A549 treated with CpdA at 1 μM for 4 hours (cell line): ENCODE measurements around the gene FSCB. TPM values are rescaled to one million over a fixed set of nuclear protein-coding genes. Genes with fewer than 3 reads are reported as not detected.

Source experiments
- total RNA-seq: library from RNA; stranded (reverse); fragments of 200-300 nt; extraction: Qiagen RNA extraction; gene quantifications from 5 replicates; pipeline ENCODE4 v1.2.3, GENCODE V29; 2022; ENCODE audit warnings: low read depth

FSCB gene, protein sequence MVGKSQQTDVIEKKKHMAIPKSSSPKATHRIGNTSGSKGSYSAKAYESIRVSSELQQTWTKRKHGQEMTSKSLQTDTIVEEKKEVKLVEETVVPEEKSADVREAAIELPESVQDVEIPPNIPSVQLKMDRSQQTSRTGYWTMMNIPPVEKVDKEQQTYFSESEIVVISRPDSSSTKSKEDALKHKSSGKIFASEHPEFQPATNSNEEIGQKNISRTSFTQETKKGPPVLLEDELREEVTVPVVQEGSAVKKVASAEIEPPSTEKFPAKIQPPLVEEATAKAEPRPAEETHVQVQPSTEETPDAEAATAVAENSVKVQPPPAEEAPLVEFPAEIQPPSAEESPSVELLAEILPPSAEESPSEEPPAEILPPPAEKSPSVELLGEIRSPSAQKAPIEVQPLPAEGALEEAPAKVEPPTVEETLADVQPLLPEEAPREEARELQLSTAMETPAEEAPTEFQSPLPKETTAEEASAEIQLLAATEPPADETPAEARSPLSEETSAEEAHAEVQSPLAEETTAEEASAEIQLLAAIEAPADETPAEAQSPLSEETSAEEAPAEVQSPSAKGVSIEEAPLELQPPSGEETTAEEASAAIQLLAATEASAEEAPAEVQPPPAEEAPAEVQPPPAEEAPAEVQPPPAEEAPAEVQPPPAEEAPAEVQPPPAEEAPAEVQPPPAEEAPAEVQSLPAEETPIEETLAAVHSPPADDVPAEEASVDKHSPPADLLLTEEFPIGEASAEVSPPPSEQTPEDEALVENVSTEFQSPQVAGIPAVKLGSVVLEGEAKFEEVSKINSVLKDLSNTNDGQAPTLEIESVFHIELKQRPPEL
- not detected in 5 replicates for total RNA-seq

DNA sequence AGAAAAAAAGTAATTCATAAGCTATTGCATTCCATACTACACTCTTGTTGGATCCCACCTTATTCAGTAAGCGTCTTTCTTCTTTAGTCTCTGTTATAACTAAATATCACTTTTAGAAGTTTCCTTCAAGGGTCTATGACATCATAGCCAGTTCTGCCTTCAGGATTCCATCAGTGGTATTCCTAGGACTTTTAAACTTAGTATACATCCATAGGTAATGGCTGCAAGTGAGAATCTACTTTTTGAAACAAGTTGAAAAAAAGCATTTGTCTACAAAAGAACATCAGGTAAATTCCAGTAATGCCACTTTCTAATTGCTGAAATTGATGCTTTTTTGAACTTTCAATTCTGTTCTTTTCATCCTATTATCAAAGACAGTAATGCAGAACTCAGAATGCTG is at the start of gene FSCB:
Gene FSCB, minus strand, starts transcription at position 101 of the 400 bp plus-strand sequence. CDS start 296 bp downstream, outside the sequence.

